ENCODE data around the gene PGBD5. TPM values are rescaled to one million over a fixed set of nuclear protein-coding genes. Genes with fewer than 3 reads are reported as not detected.

PGBD5 gene
- polyA plus RNA-seq, 1 donor: 1.6 TPM

DNA sequence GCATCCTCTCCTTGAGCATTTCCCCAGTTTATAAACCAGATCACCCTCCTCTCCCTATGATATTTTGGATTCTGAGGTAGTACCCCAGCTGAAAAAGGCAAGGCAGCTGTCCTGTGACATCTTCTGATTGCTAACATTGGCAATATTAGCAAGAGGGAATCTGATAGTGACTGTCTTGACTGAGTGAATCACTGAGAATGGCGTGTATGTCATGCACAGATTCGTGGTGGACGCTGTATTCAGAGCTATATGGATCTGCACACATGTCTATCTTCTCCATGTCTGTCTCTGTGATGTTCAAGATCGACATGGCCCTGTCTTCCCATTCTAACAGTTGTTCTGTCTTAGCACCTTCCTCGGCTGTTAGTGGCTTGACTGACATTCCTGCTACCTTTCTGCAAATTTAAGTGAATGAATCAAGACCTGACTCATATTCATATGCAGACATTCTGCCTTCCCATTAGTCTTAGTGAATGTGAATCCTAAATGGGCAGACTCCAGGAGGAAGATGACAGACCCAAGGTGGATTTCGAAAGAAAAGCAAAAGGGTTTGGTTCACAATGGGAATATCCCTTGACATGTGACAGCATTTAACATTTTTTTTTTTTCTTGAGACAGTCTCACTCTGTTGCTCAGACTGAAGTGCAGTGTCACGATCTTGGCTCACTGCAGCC is 97.7 kb downstream of the PGBD5 start:
- Histone ChIP-seq H3K27me3 (ENCODE audit: control insufficient read depth, insufficient read depth, low read length) (no peaks in the 10 kb centered on the region), H3K36me3 (ENCODE audit: control insufficient read depth, insufficient read depth, low read length) (no peaks in the 10 kb centered on the region), H3K27ac (ENCODE audit: low read length) (no peak overlapping the region), H3K4me1 (ENCODE audit: control insufficient read depth, insufficient read depth, low read length) (no peaks in the 10 kb centered on the region), H3K4me3 (ENCODE audit: low read length) (no peak overlapping the region), H3K9me3 (ENCODE audit: control insufficient read depth, low read depth, low read length) (peaks cover 2% of the 10 kb centered on the region)
- WGBS (ENCODE audit: insufficient coverage, low lambda C conversion rate): no CpG with 5 or more reads among the region's 7 CpGs
- DNase-seq: no peak

GRCh38 chr1:230327892-230328284 is 98.2 kb downstream of the PGBD5 start:
- no peak for DNase-seq
- WGBS (ENCODE audit: insufficient coverage, low lambda C conversion rate): 83% methylated on average over 3 of the region's 9 CpGs

DNA sequence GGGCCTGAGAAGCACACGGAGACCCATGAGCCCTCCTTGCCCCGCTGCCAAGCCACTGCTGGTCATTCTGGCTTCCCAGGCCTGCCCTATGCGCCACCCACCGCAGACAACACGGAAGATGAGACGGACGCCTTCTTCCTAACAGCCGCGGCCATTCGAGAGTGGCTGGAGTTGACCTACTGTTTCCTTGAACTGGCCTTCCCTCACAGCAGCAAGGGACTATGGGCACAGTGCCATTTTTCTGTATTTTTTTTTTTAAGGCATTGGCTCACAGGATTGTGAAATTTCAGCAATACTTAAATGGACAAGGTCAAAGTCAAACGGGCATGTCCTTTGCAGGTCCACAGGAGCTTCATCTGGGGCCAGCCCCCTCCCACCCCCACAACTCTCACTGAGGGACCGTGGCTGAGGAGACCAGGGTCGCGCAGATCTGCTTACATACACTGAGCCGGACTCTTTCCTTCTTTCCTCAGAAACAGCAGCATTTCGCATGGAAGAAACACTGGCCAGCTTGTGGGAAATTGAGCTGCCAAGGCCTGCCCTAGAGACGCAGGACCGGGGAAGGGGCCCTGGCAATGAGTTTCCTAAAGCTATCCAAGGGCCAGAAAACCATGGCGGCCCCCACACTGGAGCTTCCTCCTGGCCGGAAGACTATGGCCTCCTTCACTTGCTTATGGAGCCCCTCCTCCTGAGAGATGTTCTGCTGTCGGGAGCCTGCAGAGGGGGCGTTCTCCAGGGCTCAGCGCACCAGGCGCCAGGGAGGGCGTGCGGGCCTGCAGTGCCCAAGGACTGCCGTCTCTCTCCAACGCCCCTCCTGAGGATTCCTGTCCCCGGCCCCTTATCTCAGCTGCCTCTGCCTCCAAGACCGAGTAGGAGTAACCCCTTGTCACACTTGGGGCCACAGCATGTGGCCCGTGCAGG is 98.9 kb downstream of the PGBD5 start:
- Histone ChIP-seq H3K4me1 (ENCODE audit: control insufficient read depth, insufficient read depth, low read length) (no peaks in the 10 kb centered on the region), H3K4me3 (ENCODE audit: low read length) (no peak overlapping the region), H3K27ac (ENCODE audit: low read length) (no peak overlapping the region), H3K9me3 (ENCODE audit: control insufficient read depth, low read depth, low read length) (peaks cover 2% of the 10 kb centered on the region), H3K36me3 (ENCODE audit: control insufficient read depth, insufficient read depth, low read length) (no peaks in the 10 kb centered on the region), H3K27me3 (ENCODE audit: control insufficient read depth, insufficient read depth, low read length) (no peaks in the 10 kb centered on the region)
- peak in 1 of 2 donors; percentile 31 for DNase-seq
- 80% methylated on average over 1 of the region's 31 CpGs for WGBS (ENCODE audit: insufficient coverage, low lambda C conversion rate)

More at GRCh38 chr1:230327892-230328284, 98.2 kb downstream of the PGBD5 start:
- H3K36me3 ChIP-seq (ENCODE audit: control insufficient read depth, insufficient read depth, low read length): no peaks in the 10 kb centered on the region
- peaks cover 2% of the 10 kb centered on the region for H3K9me3 ChIP-seq (ENCODE audit: control insufficient read depth, low read depth, low read length)
- H3K4me1 ChIP-seq (ENCODE audit: control insufficient read depth, insufficient read depth, low read length): no peaks in the 10 kb centered on the region
- no peak overlapping the region for H3K27ac ChIP-seq (ENCODE audit: low read length)
- no peaks in the 10 kb centered on the region for H3K27me3 ChIP-seq (ENCODE audit: control insufficient read depth, insufficient read depth, low read length)
- no peak overlapping the region for H3K4me3 ChIP-seq (ENCODE audit: low read length)

GRCh38 chr1:230323686-230324085 is 102.4 kb downstream of the PGBD5 start:
- WGBS (ENCODE audit: insufficient coverage, low lambda C conversion rate): no CpG with 5 or more reads among the region's 9 CpGs
- Histone ChIP-seq H3K4me3 (ENCODE audit: low read length) (no peak overlapping the region), H3K36me3 (ENCODE audit: control insufficient read depth, insufficient read depth, low read length) (no peaks in the 10 kb centered on the region), H3K27ac (ENCODE audit: low read length) (no peak overlapping the region), H3K27me3 (ENCODE audit: control insufficient read depth, insufficient read depth, low read length) (no peaks in the 10 kb centered on the region), H3K4me1 (ENCODE audit: control insufficient read depth, insufficient read depth, low read length) (no peaks in the 10 kb centered on the region), H3K9me3 (ENCODE audit: control insufficient read depth, low read depth, low read length) (peaks cover 2% of the 10 kb centered on the region)
- no peak for DNase-seq

DNA sequence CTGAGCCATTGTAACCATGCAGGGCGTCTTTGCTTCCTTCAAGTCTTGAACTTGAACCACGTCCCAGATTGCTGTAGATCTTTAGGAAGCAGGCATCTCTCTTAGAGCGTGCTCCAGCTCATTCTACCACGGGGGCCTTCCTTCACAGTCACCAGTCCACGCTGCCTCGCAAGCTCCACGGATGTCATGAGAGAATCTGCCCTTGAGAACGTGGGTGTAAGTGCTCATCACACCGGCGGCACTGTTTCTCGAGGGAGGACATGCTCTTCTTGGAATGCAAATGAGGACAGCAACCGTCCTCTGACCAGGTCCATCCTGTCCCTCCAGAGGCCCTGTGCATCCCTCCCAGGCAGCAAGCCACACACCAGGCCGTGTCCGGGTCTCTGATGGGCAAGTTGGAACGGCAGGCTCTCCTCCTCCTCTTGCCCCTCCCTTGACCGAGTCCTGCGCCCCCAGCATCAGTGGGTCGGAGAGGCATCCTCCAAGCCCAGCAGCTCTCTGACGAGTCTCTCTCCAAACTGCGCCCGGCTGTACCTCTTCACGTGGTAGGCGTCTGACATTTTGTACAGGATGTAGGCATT is 103.1 kb downstream of the PGBD5 start:
- no peak for DNase-seq
- Histone ChIP-seq H3K9me3 (ENCODE audit: control insufficient read depth, low read depth, low read length) (peaks cover 2% of the 10 kb centered on the region), H3K27me3 (ENCODE audit: control insufficient read depth, insufficient read depth, low read length) (no peaks in the 10 kb centered on the region), H3K4me1 (ENCODE audit: control insufficient read depth, insufficient read depth, low read length) (no peaks in the 10 kb centered on the region), H3K4me3 (ENCODE audit: low read length) (no peak overlapping the region), H3K36me3 (ENCODE audit: control insufficient read depth, insufficient read depth, low read length) (no peaks in the 10 kb centered on the region), H3K27ac (ENCODE audit: low read length) (no peak overlapping the region)
- WGBS (ENCODE audit: insufficient coverage, low lambda C conversion rate): no CpG with 5 or more reads among the region's 23 CpGs

- Histone ChIP-seq H3K36me3 (ENCODE audit: control insufficient read depth, insufficient read depth, low read length) (no peaks in the 10 kb centered on the region), H3K4me3 (ENCODE audit: low read length) (no peak overlapping the region), H3K27ac (ENCODE audit: low read length) (no peak overlapping the region), H3K9me3 (ENCODE audit: control insufficient read depth, low read depth, low read length) (no peaks in the 10 kb centered on the region), H3K27me3 (ENCODE audit: control insufficient read depth, insufficient read depth, low read length) (no peaks in the 10 kb centered on the region), H3K4me1 (ENCODE audit: control insufficient read depth, insufficient read depth, low read length) (no peaks in the 10 kb centered on the region)
- 90% methylated on average over 2 of the region's 15 CpGs for WGBS (ENCODE audit: insufficient coverage, low lambda C conversion rate)
- DNase-seq: no peak
Measured at GRCh38 chr1:230322421-230322756, 103.7 kb downstream of the PGBD5 start.

GRCh38 chr1:230321741-230322420 is 104.3 kb downstream of the PGBD5 start:
- no peaks in the 10 kb centered on the region for H3K4me1 ChIP-seq (ENCODE audit: control insufficient read depth, insufficient read depth, low read length)
- WGBS (ENCODE audit: insufficient coverage, low lambda C conversion rate): no CpG with 5 or more reads among the region's 18 CpGs
- no peaks in the 10 kb centered on the region for H3K36me3 ChIP-seq (ENCODE audit: control insufficient read depth, insufficient read depth, low read length)
- no peak overlapping the region for H3K27ac ChIP-seq (ENCODE audit: low read length)
- no peaks in the 10 kb centered on the region for H3K27me3 ChIP-seq (ENCODE audit: control insufficient read depth, insufficient read depth, low read length)
- H3K4me3 ChIP-seq (ENCODE audit: low read length): no peak overlapping the region
- no peaks in the 10 kb centered on the region for H3K9me3 ChIP-seq (ENCODE audit: control insufficient read depth, low read depth, low read length)
- DNase-seq: no peak

GRCh38 chr1:230321341-230321740 is 104.8 kb downstream of the PGBD5 start:
- H3K36me3 ChIP-seq (ENCODE audit: control insufficient read depth, insufficient read depth, low read length): no peaks in the 10 kb centered on the region
- H3K9me3 ChIP-seq (ENCODE audit: control insufficient read depth, low read depth, low read length): no peaks in the 10 kb centered on the region
- H3K27me3 ChIP-seq (ENCODE audit: control insufficient read depth, insufficient read depth, low read length): no peaks in the 10 kb centered on the region
- H3K4me1 ChIP-seq (ENCODE audit: control insufficient read depth, insufficient read depth, low read length): no peaks in the 10 kb centered on the region
- H3K4me3 ChIP-seq (ENCODE audit: low read length): no peak overlapping the region
- H3K27ac ChIP-seq (ENCODE audit: low read length): no peak overlapping the region
- no peak for DNase-seq
- 98% methylated on average over 9 of the region's 9 CpGs for whole genome bisulfite sequencing (ENCODE audit: insufficient coverage, low lambda C conversion rate)

GRCh38 chr1:230320804-230321203 is 105.3 kb downstream of the PGBD5 start:
- Histone ChIP-seq H3K9me3 (ENCODE audit: control insufficient read depth, low read depth, low read length) (no peaks in the 10 kb centered on the region), H3K36me3 (ENCODE audit: control insufficient read depth, insufficient read depth, low read length) (no peaks in the 10 kb centered on the region), H3K27me3 (ENCODE audit: control insufficient read depth, insufficient read depth, low read length) (no peaks in the 10 kb centered on the region), H3K4me3 (ENCODE audit: low read length) (no peak overlapping the region), H3K4me1 (ENCODE audit: control insufficient read depth, insufficient read depth, low read length) (no peaks in the 10 kb centered on the region), H3K27ac (ENCODE audit: low read length) (no peak overlapping the region)
- WGBS (ENCODE audit: insufficient coverage, low lambda C conversion rate): no CpG with 5 or more reads among the region's 4 CpGs
- DNase-seq: no peak
